DND-41 (cell line): ENCODE results near the gene ZMYND19.

Source experiments
- ATAC-seq: fragments of 200-7000 bp; cut with Tn5 transposase; 3 replicates; pipeline ENCODE4 v1.9.1; 2021; ENCODE audit warnings: low read depth; ENCODE audit not compliant: insufficient read depth
- DNase-seq: peaks from one replicate; pipeline ENCODE4 v3.0.0-alpha.2; 2020
- H2AFZ ChIP-seq: 2 replicates; pipeline ENCODE4 v1.6.0; 2012; ENCODE audit warnings: low read depth, low read length
- H3K27ac ChIP-seq: 2 replicates; pipeline ENCODE4 v1.5.1; 2012; ENCODE audit warnings: low read length, inconsistent platforms
- H3K27me3 ChIP-seq: fragments of 200-600 bp; sonication (generic); 2 replicates; pipeline ENCODE4 v1.6.0; 2012; ENCODE audit warnings: low read length, mild to moderate bottlenecking, inconsistent platforms; ENCODE audit not compliant: insufficient read depth, poor library complexity
- H3K36me3 ChIP-seq: 2 replicates; pipeline ENCODE4 v1.5.1; 2012; ENCODE audit warnings: low read length, inconsistent platforms; ENCODE audit not compliant: insufficient read depth
- H3K4me1 ChIP-seq: 2 replicates; pipeline ENCODE4 v1.5.1; 2012; ENCODE audit warnings: mild to moderate bottlenecking, low read length; ENCODE audit not compliant: insufficient read depth
- H3K4me2 ChIP-seq: 2 replicates; pipeline ENCODE4 v1.6.0; 2012; ENCODE audit warnings: mild to moderate bottlenecking, moderate library complexity, low read length, inconsistent platforms; ENCODE audit not compliant: insufficient read depth
- H3K4me3 ChIP-seq, 2 experiments: fragments of 200-600 bp in 1 of 2; shearing (Covaris generic) in 1 of 2; 2 replicates each; pipeline ENCODE4 v1.5.1; 2012 to 2016; ENCODE audit warnings: inconsistent platforms in 2 of 2, low read length in 2 of 2, mild to moderate bottlenecking in 2 of 2, low read depth in 1 of 2, moderate library complexity in 1 of 2
- H3K79me2 ChIP-seq: 2 replicates; pipeline ENCODE4 v1.6.0; 2012; ENCODE audit warnings: low read length, inconsistent platforms; ENCODE audit not compliant: insufficient read depth
- H3K9ac ChIP-seq: 2 replicates; pipeline ENCODE4 v1.6.0; 2012; ENCODE audit warnings: low read depth, mild to moderate bottlenecking, inconsistent platforms, low read length, moderate library complexity
- H3K9me3 ChIP-seq: 2 replicates; pipeline ENCODE4 v1.5.1; 2012; ENCODE audit warnings: low read length, moderate library complexity, mild to moderate bottlenecking, inconsistent platforms; ENCODE audit not compliant: insufficient read depth, severe bottlenecking
- H4K20me1 ChIP-seq: 2 replicates; pipeline ENCODE4 v1.6.0; 2012; ENCODE audit warnings: low read length; ENCODE audit not compliant: insufficient read depth
- EZH2 ChIP-seq: IDR thresholded peaks from 3 replicates; pipeline ENCODE4 v1.6.1; 2012; ENCODE audit warnings: borderline replicate concordance, low read depth, mild to moderate bottlenecking, moderate library complexity, low read length, inconsistent platforms; ENCODE audit not compliant: severe bottlenecking
- TF ChIP-seq, protein P1 (sequence below): IDR thresholded peaks from 2 replicates; pipeline ENCODE4 v1.5.1; 2012; ENCODE audit warnings: borderline replicate concordance, low read length, moderate library complexity, mild to moderate bottlenecking; ENCODE audit not compliant: poor library complexity, severe bottlenecking; ENCODE audit errors: extremely low read depth

The ZMYND19 gene

DNA sequence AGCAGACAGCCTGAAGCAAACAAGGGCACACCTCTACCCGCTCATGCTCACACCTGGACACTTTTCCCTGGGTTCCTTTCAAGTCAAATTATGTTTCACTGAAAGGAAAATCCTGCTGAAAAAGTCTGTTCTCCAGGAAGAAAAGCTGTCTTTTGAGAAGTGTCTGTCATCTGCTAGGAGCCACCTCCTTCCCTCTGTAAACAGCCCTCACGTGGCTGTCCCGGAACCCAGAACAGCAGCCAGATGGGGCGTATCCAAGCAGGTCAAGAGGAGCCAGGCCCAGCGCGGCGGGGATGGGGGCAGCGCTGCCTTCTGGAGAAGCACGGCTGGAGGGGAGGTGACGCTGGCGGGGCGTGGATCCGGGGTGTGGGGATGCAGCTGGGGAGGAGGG lies 40.1 kb downstream of the ZMYND19 start, which contains the start of gene PNPLA7:
Gene PNPLA7, minus strand, starts transcription at position 172 of the 391 bp plus-strand sequence. CDS start 205 bp downstream, outside the sequence.
- DNase-seq = peak; percentile 43
- Histone ChIP-seq H3K79me2 (peaks cover 7% of the 10 kb centered on the region; the same call in 1 of the 2 replicates), H3K27me3 (no peaks in the 10 kb centered on the region), H4K20me1 (peaks cover 5% of the 10 kb centered on the region; the same call in 1 of the 2 replicates), H3K9ac (peak within 1 kb of the TSS; percentile 60), H2AFZ (peak within 1 kb of the TSS; percentile 76), H3K4me2 (peak within 1 kb of the TSS; percentile 70), H3K36me3 (peaks cover 9% of the 10 kb centered on the region), H3K27ac (no peak within 1 kb of the TSS), H3K4me3 (peak within 1 kb of the TSS; percentile 23 to 58; a peak in 3 of 4 replicates), H3K4me1 (peaks cover 17% of the 10 kb centered on the region), H3K9me3 (no peaks in the 10 kb centered on the region)
- peak; percentile 52 for ATAC-seq
- TF ChIP-seq, protein P1, sequence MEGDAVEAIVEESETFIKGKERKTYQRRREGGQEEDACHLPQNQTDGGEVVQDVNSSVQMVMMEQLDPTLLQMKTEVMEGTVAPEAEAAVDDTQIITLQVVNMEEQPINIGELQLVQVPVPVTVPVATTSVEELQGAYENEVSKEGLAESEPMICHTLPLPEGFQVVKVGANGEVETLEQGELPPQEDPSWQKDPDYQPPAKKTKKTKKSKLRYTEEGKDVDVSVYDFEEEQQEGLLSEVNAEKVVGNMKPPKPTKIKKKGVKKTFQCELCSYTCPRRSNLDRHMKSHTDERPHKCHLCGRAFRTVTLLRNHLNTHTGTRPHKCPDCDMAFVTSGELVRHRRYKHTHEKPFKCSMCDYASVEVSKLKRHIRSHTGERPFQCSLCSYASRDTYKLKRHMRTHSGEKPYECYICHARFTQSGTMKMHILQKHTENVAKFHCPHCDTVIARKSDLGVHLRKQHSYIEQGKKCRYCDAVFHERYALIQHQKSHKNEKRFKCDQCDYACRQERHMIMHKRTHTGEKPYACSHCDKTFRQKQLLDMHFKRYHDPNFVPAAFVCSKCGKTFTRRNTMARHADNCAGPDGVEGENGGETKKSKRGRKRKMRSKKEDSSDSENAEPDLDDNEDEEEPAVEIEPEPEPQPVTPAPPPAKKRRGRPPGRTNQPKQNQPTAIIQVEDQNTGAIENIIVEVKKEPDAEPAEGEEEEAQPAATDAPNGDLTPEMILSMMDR = no peak
- TF ChIP-seq EZH2 = no peak

DNA sequence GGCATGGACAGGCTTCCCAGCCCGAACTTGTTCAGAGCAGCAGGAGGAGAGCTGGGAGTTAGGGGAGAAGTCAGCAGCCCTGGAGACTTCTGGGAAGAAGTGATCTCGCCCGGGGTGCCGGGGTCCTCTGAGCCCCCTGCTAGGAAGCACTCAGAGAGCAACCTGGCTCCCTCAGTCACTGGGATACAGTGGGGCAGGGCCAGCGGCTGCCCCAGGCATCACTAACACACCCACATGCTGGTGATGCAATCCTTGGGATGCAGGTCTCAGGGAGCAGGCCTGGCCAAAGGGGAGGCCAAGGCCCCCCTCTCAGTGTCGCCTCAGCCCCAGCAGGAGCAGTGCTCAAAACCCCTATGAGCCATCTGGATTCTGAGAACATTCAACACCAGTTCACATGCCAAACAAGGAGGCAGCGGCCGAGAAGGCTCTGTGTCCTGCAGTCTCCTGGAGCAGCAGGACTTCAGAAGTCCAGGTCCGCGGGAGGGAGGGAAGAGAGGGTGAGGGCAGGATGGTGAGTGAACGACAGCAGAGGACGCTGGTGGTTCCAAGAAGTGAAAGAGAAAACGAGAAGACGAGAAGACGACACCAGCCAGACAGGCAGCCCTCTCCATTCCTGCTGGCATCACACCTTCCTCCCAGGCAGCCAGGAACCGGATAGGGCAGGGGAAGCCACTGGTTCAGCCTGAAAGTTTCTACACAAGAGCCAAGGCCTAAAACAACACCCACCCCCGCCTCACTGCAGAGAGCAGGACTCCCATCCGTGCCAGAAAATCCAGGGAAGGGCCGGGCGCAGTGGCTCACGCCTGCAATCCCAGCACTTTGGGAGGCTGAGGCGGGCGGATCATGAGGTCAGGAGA lies 42.4 kb downstream of the ZMYND19 start:
- Histone ChIP-seq H3K4me2 (no peak overlapping the region), H2AFZ (no peak overlapping the region), H3K27ac (no peak overlapping the region), H3K9ac (no peak overlapping the region), H3K79me2 (peaks cover 7% of the 10 kb centered on the region; the same call in 1 of the 2 replicates), H3K4me3 (no peak overlapping the region), H3K9me3 (no peaks in the 10 kb centered on the region), H3K36me3 (no peaks in the 10 kb centered on the region), H3K27me3 (no peaks in the 10 kb centered on the region), H3K4me1 (peaks cover 13% of the 10 kb centered on the region), H4K20me1 (peaks cover 5% of the 10 kb centered on the region; the same call in 1 of the 2 replicates)
- ATAC-seq (no peak), DNase-seq (no peak)
- TF ChIP-seq EZH2 = no peak
- TF ChIP-seq, protein P1 = no peak

DNA sequence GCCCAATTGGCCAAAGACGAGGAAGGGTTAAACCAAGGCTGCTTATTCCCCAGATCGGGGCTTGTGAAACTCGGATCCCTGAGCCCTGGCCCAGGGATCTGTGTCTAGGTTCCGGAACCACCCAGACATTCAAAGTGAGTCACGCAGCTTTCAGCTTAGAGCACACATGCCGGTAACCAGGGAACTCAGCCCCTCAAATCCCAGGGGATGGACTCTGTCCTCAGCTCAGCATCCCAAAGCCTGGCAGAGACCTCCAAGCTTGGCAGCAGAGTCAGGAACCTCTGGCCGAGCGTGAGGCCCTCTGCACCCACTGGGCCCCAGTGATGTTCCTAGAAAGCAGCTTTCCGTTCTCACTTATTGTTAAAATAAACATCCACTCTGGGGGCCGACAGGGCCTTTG lies 45.2 kb downstream of the ZMYND19 start:
- H3K4me2 ChIP-seq = no peak overlapping the region
- no peak for TF ChIP-seq EZH2
- TF ChIP-seq, protein P1 = no peak

More for the DNA sequence above, 45.2 kb downstream of the ZMYND19 start:
- DNase-seq = no peak
- ATAC-seq = no peak
- no peak overlapping the region for H3K9ac ChIP-seq
- no peaks in the 10 kb centered on the region for H3K9me3 ChIP-seq
- H2AFZ ChIP-seq = no peak overlapping the region
- no peaks in the 10 kb centered on the region for H3K27me3 ChIP-seq
- peaks cover 5% of the 10 kb centered on the region; the same call in 1 of the 2 replicates for H4K20me1 ChIP-seq
- H3K27ac ChIP-seq = no peak overlapping the region
- H3K4me3 ChIP-seq = no peak overlapping the region
- H3K79me2 ChIP-seq = no peaks in the 10 kb centered on the region
- H3K4me1 ChIP-seq = no peaks in the 10 kb centered on the region
- no peaks in the 10 kb centered on the region for H3K36me3 ChIP-seq
